ENCODE measurements around the gene SLC26A8.
"Not testable (repeated sequence)": the region's sequence is repeated elsewhere in the genome, so short reads cannot be mapped to it uniquely, and the experiment has no call there.

Gene SLC26A8

GRCh38 chr6:35936681-35937359, 87.6 kb downstream of the SLC26A8 start:
- no peaks in the 10 kb centered on the region for H3K27me3 ChIP-seq (ENCODE audit: control insufficient read depth in 2 of 2, insufficient read depth in 2 of 2, low read length in 2 of 2)
- H3K4me3 ChIP-seq (ENCODE audit: low read length in 2 of 2), result no peak overlapping the region
- no peak overlapping the region for H3K27ac ChIP-seq (ENCODE audit: low read depth in 2 of 2, low read length in 2 of 2)
- no peaks in the 10 kb centered on the region for H3K9me3 ChIP-seq (ENCODE audit: control insufficient read depth in 2 of 2, low read length in 2 of 2)
- H3K36me3 ChIP-seq (ENCODE audit: control insufficient read depth in 2 of 2, insufficient read depth in 2 of 2, low read length in 2 of 2), result no peaks in the 10 kb centered on the region
- H3K4me1 ChIP-seq (ENCODE audit: control insufficient read depth in 2 of 2, insufficient read depth in 2 of 2, low read length in 2 of 2), result peaks cover 4 to 12% of the 10 kb centered on the region in 2 donors
- H3K9ac ChIP-seq (ENCODE audit: low read depth in 1 of 2, low read length in 2 of 2), result no peak overlapping the region

DNA sequence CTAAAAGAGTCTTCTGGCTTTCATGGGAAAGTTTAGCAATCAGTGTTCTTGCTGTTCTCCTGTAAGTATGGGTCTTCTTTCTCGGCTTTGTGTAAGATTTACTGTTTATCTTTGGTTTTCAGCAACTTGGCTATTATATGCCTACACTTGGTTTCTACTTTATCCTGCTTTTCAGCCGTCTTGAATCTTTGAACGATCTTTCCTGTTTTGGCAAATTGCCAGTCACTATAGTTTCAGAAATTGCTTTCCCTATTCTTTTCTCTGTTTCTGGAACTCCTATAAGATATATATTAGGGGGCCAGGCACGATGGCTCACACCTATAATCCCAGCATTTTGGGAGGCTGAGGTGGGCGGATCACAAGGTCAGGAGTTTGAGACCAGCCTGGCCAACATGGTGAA, 89.0 kb downstream of the SLC26A8 start:
- Histone ChIP-seq H3K4me3 (ENCODE audit: low read length in 2 of 2) (no peak overlapping the region), H3K9ac (ENCODE audit: low read depth in 1 of 2, low read length in 2 of 2) (no peak overlapping the region), H3K9me3 (ENCODE audit: control insufficient read depth in 2 of 2, low read length in 2 of 2) (no peaks in the 10 kb centered on the region), H3K4me1 (ENCODE audit: control insufficient read depth in 2 of 2, insufficient read depth in 2 of 2, low read length in 2 of 2) (peaks cover 2 to 3% of the 10 kb centered on the region in 2 donors), H3K36me3 (ENCODE audit: control insufficient read depth in 2 of 2, insufficient read depth in 2 of 2, low read length in 2 of 2) (no peaks in the 10 kb centered on the region), H3K27ac (ENCODE audit: low read depth in 2 of 2, low read length in 2 of 2) (no peak overlapping the region), H3K27me3 (ENCODE audit: control insufficient read depth in 2 of 2, insufficient read depth in 2 of 2, low read length in 2 of 2) (no peaks in the 10 kb centered on the region)

GRCh38 chr6:35933844-35934243, 90.6 kb downstream of the SLC26A8 start:
- Histone ChIP-seq H3K4me1 (ENCODE audit: control insufficient read depth in 2 of 2, insufficient read depth in 2 of 2, low read length in 2 of 2) (no peaks in the 10 kb centered on the region), H3K4me3 (ENCODE audit: low read length in 2 of 2) (no peak overlapping the region), H3K9me3 (ENCODE audit: control insufficient read depth in 2 of 2, low read length in 2 of 2) (no peaks in the 10 kb centered on the region), H3K9ac (ENCODE audit: low read depth in 1 of 2, low read length in 2 of 2) (no peak overlapping the region), H3K27me3 (ENCODE audit: control insufficient read depth in 2 of 2, insufficient read depth in 2 of 2, low read length in 2 of 2) (no peaks in the 10 kb centered on the region), H3K36me3 (ENCODE audit: control insufficient read depth in 2 of 2, insufficient read depth in 2 of 2, low read length in 2 of 2) (no peaks in the 10 kb centered on the region), H3K27ac (ENCODE audit: low read depth in 2 of 2, low read length in 2 of 2) (no peak overlapping the region)

GRCh38 chr6:35931873-35932272, 92.6 kb downstream of the SLC26A8 start:
- H3K9me3 ChIP-seq (ENCODE audit: control insufficient read depth in 2 of 2, low read length in 2 of 2); H3K27me3 ChIP-seq (ENCODE audit: control insufficient read depth in 2 of 2, insufficient read depth in 2 of 2, low read length in 2 of 2); H3K27ac ChIP-seq (ENCODE audit: low read depth in 2 of 2, low read length in 2 of 2); H3K9ac ChIP-seq (ENCODE audit: low read depth in 1 of 2, low read length in 2 of 2); H3K36me3 ChIP-seq (ENCODE audit: control insufficient read depth in 2 of 2, insufficient read depth in 2 of 2, low read length in 2 of 2); H3K4me3 ChIP-seq (ENCODE audit: low read length in 2 of 2); H3K4me1 ChIP-seq (ENCODE audit: control insufficient read depth in 2 of 2, insufficient read depth in 2 of 2, low read length in 2 of 2): not testable (repeated sequence)

DNA sequence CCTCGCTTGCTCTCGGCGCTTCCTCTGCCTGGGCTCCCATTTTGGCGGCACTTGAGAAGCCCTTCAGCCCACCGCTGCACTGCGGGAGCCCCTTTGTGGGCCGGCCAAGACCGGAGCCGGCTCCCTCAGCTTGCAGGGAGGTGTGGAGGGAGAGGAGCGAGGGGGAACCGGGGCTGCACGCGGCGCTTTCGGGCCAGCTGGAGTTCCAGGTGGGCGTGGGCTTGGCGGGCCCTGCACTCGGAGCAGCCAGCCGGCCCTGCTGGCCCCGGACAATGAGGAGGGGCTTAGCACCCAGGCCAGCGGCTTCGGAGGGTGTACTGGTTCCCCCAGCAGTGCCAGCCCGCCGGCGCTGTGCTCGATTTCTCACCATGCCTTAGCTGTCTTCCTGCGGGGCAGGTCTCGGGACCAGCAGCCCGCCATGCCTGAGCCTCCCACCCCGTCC, 93.3 kb downstream of the SLC26A8 start:
- H3K4me3 ChIP-seq (ENCODE audit: low read length in 2 of 2), result no peak overlapping the region
- H3K9ac ChIP-seq (ENCODE audit: low read depth in 1 of 2, low read length in 2 of 2), result no peak overlapping the region
- H3K4me1 ChIP-seq (ENCODE audit: control insufficient read depth in 2 of 2, insufficient read depth in 2 of 2, low read length in 2 of 2), result peaks cover 0 to 2% of the 10 kb centered on the region in 2 donors
- no peaks in the 10 kb centered on the region for H3K36me3 ChIP-seq (ENCODE audit: control insufficient read depth in 2 of 2, insufficient read depth in 2 of 2, low read length in 2 of 2)
- H3K9me3 ChIP-seq (ENCODE audit: control insufficient read depth in 2 of 2, low read length in 2 of 2), result no peaks in the 10 kb centered on the region
- no peaks in the 10 kb centered on the region for H3K27me3 ChIP-seq (ENCODE audit: control insufficient read depth in 2 of 2, insufficient read depth in 2 of 2, low read length in 2 of 2)
- H3K27ac ChIP-seq (ENCODE audit: low read depth in 2 of 2, low read length in 2 of 2), result no peak overlapping the region

GRCh38 chr6:35929601-35930000, 94.8 kb downstream of the SLC26A8 start:
- Histone ChIP-seq H3K9me3 (ENCODE audit: control insufficient read depth in 2 of 2, low read length in 2 of 2) (no peaks in the 10 kb centered on the region), H3K27me3 (ENCODE audit: control insufficient read depth in 2 of 2, insufficient read depth in 2 of 2, low read length in 2 of 2) (no peaks in the 10 kb centered on the region), H3K36me3 (ENCODE audit: control insufficient read depth in 2 of 2, insufficient read depth in 2 of 2, low read length in 2 of 2) (no peaks in the 10 kb centered on the region), H3K4me1 (ENCODE audit: control insufficient read depth in 2 of 2, insufficient read depth in 2 of 2, low read length in 2 of 2) (peaks cover 0 to 2% of the 10 kb centered on the region in 2 donors), H3K4me3 (ENCODE audit: low read length in 2 of 2) (no peak overlapping the region), H3K9ac (ENCODE audit: low read depth in 1 of 2, low read length in 2 of 2) (no peak overlapping the region), H3K27ac (ENCODE audit: low read depth in 2 of 2, low read length in 2 of 2) (no peak overlapping the region)

DNA sequence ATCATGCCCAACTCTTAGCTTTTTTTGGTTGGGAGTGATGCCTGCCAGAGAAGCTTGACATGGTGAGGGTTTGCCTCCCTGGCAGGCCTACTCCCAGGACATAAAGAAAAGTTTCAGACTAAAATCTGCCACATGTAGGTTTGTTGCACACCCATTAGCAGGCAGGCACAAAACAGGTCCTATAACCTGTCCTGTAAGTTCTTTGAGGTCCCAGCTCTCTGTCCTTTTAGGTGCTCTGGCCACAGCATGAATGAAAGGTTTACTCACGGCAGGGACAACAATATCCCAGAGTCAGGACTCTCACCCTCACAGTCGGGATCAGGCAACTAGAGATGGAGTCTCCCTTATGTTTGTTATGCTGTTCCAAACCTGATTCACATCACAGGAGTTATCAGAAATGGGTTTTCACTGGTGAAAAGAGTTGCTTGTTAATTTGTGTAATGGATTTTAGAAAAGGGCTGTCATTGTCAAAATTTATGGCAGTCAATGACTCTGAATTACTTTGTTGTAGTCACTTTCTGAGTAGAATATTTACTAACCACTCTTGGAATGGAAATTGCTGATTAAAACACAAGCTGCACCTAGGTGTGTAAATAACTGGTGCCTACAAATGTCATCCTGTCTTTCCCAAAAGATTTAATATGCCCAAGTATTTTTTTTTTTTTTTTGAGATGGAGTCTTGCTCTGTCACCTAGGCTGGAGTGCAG, 97.8 kb downstream of the SLC26A8 start:
- H3K27me3 ChIP-seq (ENCODE audit: control insufficient read depth in 2 of 2, insufficient read depth in 2 of 2, low read length in 2 of 2), result no peaks in the 10 kb centered on the region

GRCh38 chr6:35925961-35926360, 98.5 kb downstream of the SLC26A8 start:
- Histone ChIP-seq H3K4me1 (ENCODE audit: control insufficient read depth in 2 of 2, insufficient read depth in 2 of 2, low read length in 2 of 2) (peaks cover 13 to 15% of the 10 kb centered on the region in 2 donors), H3K9me3 (ENCODE audit: control insufficient read depth in 2 of 2, low read length in 2 of 2) (no peaks in the 10 kb centered on the region), H3K9ac (ENCODE audit: low read depth in 1 of 2, low read length in 2 of 2) (no peak overlapping the region), H3K36me3 (ENCODE audit: control insufficient read depth in 2 of 2, insufficient read depth in 2 of 2, low read length in 2 of 2) (no peaks in the 10 kb centered on the region), H3K4me3 (ENCODE audit: low read length in 2 of 2) (no peak overlapping the region), H3K27ac (ENCODE audit: low read depth in 2 of 2, low read length in 2 of 2) (no peak overlapping the region), H3K27me3 (ENCODE audit: control insufficient read depth in 2 of 2, insufficient read depth in 2 of 2, low read length in 2 of 2) (no peaks in the 10 kb centered on the region)

More for the DNA sequence above, 97.8 kb downstream of the SLC26A8 start:
- Histone ChIP-seq H3K27ac (ENCODE audit: low read depth in 2 of 2, low read length in 2 of 2) (peak overlapping the region; percentile 32 to 34), H3K4me1 (ENCODE audit: control insufficient read depth in 2 of 2, insufficient read depth in 2 of 2, low read length in 2 of 2) (peaks cover 8 to 12% of the 10 kb centered on the region in 2 donors), H3K9me3 (ENCODE audit: control insufficient read depth in 2 of 2, low read length in 2 of 2) (no peaks in the 10 kb centered on the region), H3K36me3 (ENCODE audit: control insufficient read depth in 2 of 2, insufficient read depth in 2 of 2, low read length in 2 of 2) (no peaks in the 10 kb centered on the region), H3K4me3 (ENCODE audit: low read length in 2 of 2) (no peak overlapping the region), H3K9ac (ENCODE audit: low read depth in 1 of 2, low read length in 2 of 2) (no peak overlapping the region)

- no peak overlapping the region for H3K27ac ChIP-seq (ENCODE audit: low read depth in 2 of 2, low read length in 2 of 2)
- H3K27me3 ChIP-seq (ENCODE audit: control insufficient read depth in 2 of 2, insufficient read depth in 2 of 2, low read length in 2 of 2), result no peaks in the 10 kb centered on the region
- no peak overlapping the region for H3K4me3 ChIP-seq (ENCODE audit: low read length in 2 of 2)
- no peaks in the 10 kb centered on the region for H3K36me3 ChIP-seq (ENCODE audit: control insufficient read depth in 2 of 2, insufficient read depth in 2 of 2, low read length in 2 of 2)
- H3K9me3 ChIP-seq (ENCODE audit: control insufficient read depth in 2 of 2, low read length in 2 of 2), result no peaks in the 10 kb centered on the region
- peaks cover 18 to 23% of the 10 kb centered on the region in 2 donors for H3K4me1 ChIP-seq (ENCODE audit: control insufficient read depth in 2 of 2, insufficient read depth in 2 of 2, low read length in 2 of 2)
- no peak overlapping the region for H3K9ac ChIP-seq (ENCODE audit: low read depth in 1 of 2, low read length in 2 of 2)
These were observed 100.3 kb downstream of the SLC26A8 start for GRCh38 chr6:35924146-35924545.

- peak overlapping the region; percentile 74 to 91 for H3K4me3 ChIP-seq (ENCODE audit: low read length in 2 of 2)
- H3K27ac ChIP-seq (ENCODE audit: low read depth in 2 of 2, low read length in 2 of 2), result peak overlapping the region; percentile 0 to 80
These were observed 102.3 kb downstream of the SLC26A8 start for GRCh38 chr6:35922139-35922554.

More at GRCh38 chr6:35922139-35922554, 102.3 kb downstream of the SLC26A8 start:
- H3K9ac ChIP-seq (ENCODE audit: low read depth in 1 of 2, low read length in 2 of 2), result no peak overlapping the region
- H3K4me1 ChIP-seq (ENCODE audit: control insufficient read depth in 2 of 2, insufficient read depth in 2 of 2, low read length in 2 of 2), result peaks cover 28 to 31% of the 10 kb centered on the region in 2 donors
- H3K9me3 ChIP-seq (ENCODE audit: control insufficient read depth in 2 of 2, low read length in 2 of 2), result no peaks in the 10 kb centered on the region
- no peaks in the 10 kb centered on the region for H3K27me3 ChIP-seq (ENCODE audit: control insufficient read depth in 2 of 2, insufficient read depth in 2 of 2, low read length in 2 of 2)
- no peaks in the 10 kb centered on the region for H3K36me3 ChIP-seq (ENCODE audit: control insufficient read depth in 2 of 2, insufficient read depth in 2 of 2, low read length in 2 of 2)
